CD4-positive, alpha-beta T cell (primary cell): ENCODE measurements around the gene CSF1R. TPM values are rescaled to one million over a fixed set of nuclear protein-coding genes. Genes with fewer than 3 reads are reported as not detected.

Experiments
- ATAC-seq: fragments of 200-7000 bp; cut with Tn5 transposase; one replicate; pipeline ENCODE4 v1.10.0; 2022; ENCODE audit warnings: mild to moderate bottlenecking; ENCODE audit not compliant: poor library complexity
- CTCF ChIA-PET: fragments of 350-600 bp; sonication (Branson Sonifier 250); formaldehyde crosslinking; loops from one replicate; lab custom pipeline; 2021; ENCODE audit warnings: antibody characterized with exemption, inconsistent platforms; lab: Charles Lee
- POLR2A ChIA-PET: fragments of 350-600 bp; sonication (Branson Sonifier 250); formaldehyde crosslinking; loops from one replicate; lab custom pipeline; 2021; ENCODE audit warnings: antibody characterized with exemption, inconsistent platforms; lab: Charles Lee
- DNase-seq, 14 experiments: peaks; one replicate each; pipeline ENCODE4 v3.0.0-alpha.2; 2013 to 2020; ENCODE audit warnings: mixed read lengths in 2 of 14
- H3K27ac ChIP-seq, 2 donors: one replicate each; pipeline versions ENCODE4 v1.5.1 to v1.7.0; 2013; ENCODE audit warnings: low read length in 2 of 2, low read depth in 1 of 2, mild to moderate bottlenecking in 1 of 2
- H3K27me3 ChIP-seq, 2 experiments: 1 replicate in 1 of 2; 2 replicates in 1 of 2; pipeline versions ENCODE4 v1.6.1 to v1.7.0; 2013; ENCODE audit warnings: low read length in 2 of 2, control low read depth in 1 of 2, mild to moderate bottlenecking in 1 of 2, moderate library complexity in 1 of 2; ENCODE audit not compliant: insufficient read depth in 2 of 2, control insufficient read depth in 1 of 2
- H3K36me3 ChIP-seq: one replicate; pipeline ENCODE4 v1.6.1; 2013; ENCODE audit warnings: low read length, control low read depth; ENCODE audit not compliant: insufficient read depth
- H3K4me1 ChIP-seq: one replicate; pipeline ENCODE4 v1.6.1; 2013; ENCODE audit warnings: low read length, control low read depth; ENCODE audit not compliant: insufficient read depth
- H3K4me3 ChIP-seq: one replicate; pipeline ENCODE4 v1.5.1; 2013; ENCODE audit warnings: mild to moderate bottlenecking, low read length, moderate library complexity
- H3K9me3 ChIP-seq, 2 experiments: 1 replicate in 1 of 2; 2 replicates in 1 of 2; pipeline versions ENCODE4 v1.6.1 to v1.7.0; 2013; ENCODE audit warnings: low read length in 2 of 2, mild to moderate bottlenecking in 2 of 2, control low read depth in 1 of 2, moderate library complexity in 1 of 2; ENCODE audit not compliant: control insufficient read depth in 1 of 2, insufficient read depth in 1 of 2
- H3K27ac Mint-ChIP-seq: one replicate; pipeline ENCODE4 v1.8.0; 2020; ENCODE audit warnings: mixed read lengths
- H3K27me3 Mint-ChIP-seq: one replicate; pipeline ENCODE4 v1.8.0; 2021; ENCODE audit warnings: mixed read lengths
- H3K36me3 Mint-ChIP-seq: one replicate; pipeline ENCODE4 v1.8.0; 2021; ENCODE audit warnings: low read depth, mixed read lengths
- H3K4me1 Mint-ChIP-seq: one replicate; pipeline ENCODE4 v1.8.0; 2021; ENCODE audit warnings: low read depth, mixed read lengths
- H3K4me3 Mint-ChIP-seq: one replicate; pipeline ENCODE4 v1.8.0; 2020; ENCODE audit warnings: mild to moderate bottlenecking, mixed read lengths
- H3K9me3 Mint-ChIP-seq: one replicate; pipeline ENCODE4 v1.8.0; 2020; ENCODE audit warnings: mixed read lengths
- CTCF ChIP-seq: fragments of 200-600 bp; IDR thresholded peaks from one replicate; pipeline ENCODE4 v1.8.0; 2022; ENCODE audit warnings: antibody characterized with exemption, mild to moderate bottlenecking
- intact Hi-C, 2 experiments: fragments of 100-400 bp; cut with DNase I in 1 of 2; cut with micrococcal nuclease in 1 of 2; formaldehyde crosslinking; loops; one replicate each; pipeline versions ENCODE4 v1.15.1 to v1.9.0; 2023 to 2025; cut with DNase I, micrococcal nuclease
- total RNA-seq, 174 experiments: library from RNA in 2 of 174; stranded (reverse) in 2 of 174; gene quantifications; one replicate each; pipeline ENCODE4 v1.2.3 and lab custom pipeline; 2021 to 2026

CSF1R gene
- total RNA-seq, 2 experiments from 2014 or later, result 0.45 to 0.52 TPM

- POLR2A ChIA-PET, result no interaction called here
- DNase-seq, result no peak
- no peak for TF ChIP-seq CTCF
- H3K4me1 ChIP-seq, result no peaks in the 10 kb centered on the region
- peaks cover 3% of the 10 kb centered on the region for H3K36me3 ChIP-seq
- Mint-ChIP-seq H3K4me1 (no peaks in the 10 kb centered on the region), H3K9me3 (no peaks in the 10 kb centered on the region), H3K27me3 (no peaks in the 10 kb centered on the region), H3K36me3 (peaks cover 7% of the 10 kb centered on the region), H3K4me3 (no peak overlapping the region), H3K27ac (no peak overlapping the region)
- intact Hi-C loops, result no loop called here
- CTCF ChIA-PET, result no interaction called here
- H3K4me3 ChIP-seq, result no peak overlapping the region
- no peak for ATAC-seq
- H3K9me3 ChIP-seq, result no peaks in the 10 kb centered on the region
- H3K27ac ChIP-seq, result no peak overlapping the region
- H3K27me3 ChIP-seq, result no peaks in the 10 kb centered on the region
These were observed 26.7 kb downstream of the CSF1R start for GRCh38 chr5:150059623-150060022.

- no peaks in the 10 kb centered on the region for H3K4me1 Mint-ChIP-seq
- Histone ChIP-seq H3K27me3 (no peaks in the 10 kb centered on the region), H3K9me3 (no peaks in the 10 kb centered on the region), H3K4me3 (no peak overlapping the region), H3K36me3 (peaks cover 11% of the 10 kb centered on the region), H3K4me1 (no peaks in the 10 kb centered on the region), H3K27ac (no peak overlapping the region)
- TF ChIP-seq CTCF, result no peak
- POLR2A ChIA-PET, result interaction anchor here (0.6 kb wide), 1 partner anchor 9 kb away, joined by 3 read pairs; no protein-coding TSS in a partner anchor
- H3K36me3 Mint-ChIP-seq, result peaks cover 16% of the 10 kb centered on the region
- intact Hi-C loops, result no loop called here
- H3K9me3 Mint-ChIP-seq, result no peaks in the 10 kb centered on the region
- DNase-seq (peak in 2 of 14 experiments; percentile 60 to 67), ATAC-seq (no peak)
- no peak overlapping the region for H3K4me3 Mint-ChIP-seq
- CTCF ChIA-PET, result no interaction called here
- H3K27ac Mint-ChIP-seq, result no peak overlapping the region
- no peaks in the 10 kb centered on the region for H3K27me3 Mint-ChIP-seq
These were observed 27.8 kb downstream of the CSF1R start for GRCh38 chr5:150058480-150059126.

- Histone ChIP-seq H3K4me1 (no peaks in the 10 kb centered on the region), H3K27me3 (no peaks in the 10 kb centered on the region), H3K4me3 (no peak overlapping the region), H3K36me3 (peaks cover 17% of the 10 kb centered on the region), H3K9me3 (no peaks in the 10 kb centered on the region), H3K27ac (no peak overlapping the region)
- ATAC-seq, result no peak
- TF ChIP-seq CTCF, result no peak
- Mint-ChIP-seq H3K27me3 (no peaks in the 10 kb centered on the region), H3K36me3 (peaks cover 23% of the 10 kb centered on the region), H3K9me3 (no peaks in the 10 kb centered on the region), H3K27ac (no peak overlapping the region), H3K4me1 (no peaks in the 10 kb centered on the region), H3K4me3 (no peak overlapping the region)
- no peak for DNase-seq
- POLR2A ChIA-PET, result interaction anchor here (0.6 kb wide), 1 partner anchor 10 kb away, joined by 3 read pairs; no protein-coding TSS in a partner anchor
- intact Hi-C loops, result no loop called here
- CTCF ChIA-PET, result no interaction called here
These were observed 28.4 kb downstream of the CSF1R start for GRCh38 chr5:150057996-150058395.
